ENCODE results near the gene MIPEP. TPM values are rescaled to one million over a fixed set of nuclear protein-coding genes. Genes with fewer than 3 reads are reported as not detected.

Gene MIPEP
- total RNA-seq, 2 experiments from 2014 or later, result 3.9 to 4.8 TPM

DNA sequence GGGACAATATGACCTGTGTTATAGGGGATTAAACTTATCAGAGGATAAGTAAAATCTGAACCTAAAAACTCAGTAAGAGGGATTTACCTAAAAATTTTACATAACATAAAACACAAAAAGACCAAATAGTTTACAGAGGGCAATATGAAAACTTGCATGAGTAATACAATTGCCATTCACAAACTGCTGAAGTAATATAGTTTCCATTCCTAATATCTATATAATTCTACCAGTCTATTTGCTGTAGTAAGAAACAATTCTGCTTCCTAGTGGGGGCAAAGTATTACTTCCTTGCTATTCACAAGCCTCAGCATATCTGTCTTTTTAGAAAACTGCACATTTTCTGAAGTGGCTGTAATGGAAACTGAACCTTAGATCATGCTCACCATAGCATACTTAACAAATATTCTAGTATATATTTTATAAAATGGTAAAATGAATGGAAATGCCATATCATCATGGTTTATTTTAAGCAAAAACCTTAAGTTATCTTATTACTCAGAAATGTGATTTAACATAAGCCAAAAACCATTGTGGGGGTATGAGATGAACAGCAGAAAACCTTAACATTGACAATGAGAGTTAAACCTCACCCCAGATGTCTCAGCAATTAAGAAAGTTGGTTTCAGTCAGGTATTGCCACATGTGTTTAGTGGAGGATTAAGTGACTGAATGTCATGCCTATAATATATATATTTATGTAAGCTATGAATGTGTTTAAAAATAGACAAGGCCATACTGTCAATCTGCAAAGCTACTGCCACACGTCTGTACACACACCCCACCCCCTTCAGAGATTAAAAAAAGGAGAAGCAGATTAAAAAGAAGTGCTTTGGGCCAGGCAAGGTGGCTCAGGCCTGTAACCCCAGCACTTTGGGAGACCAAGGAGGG, 136.8 kb downstream of the MIPEP start:
- ChIA-PET CTCF (no interaction called here), POLR2A (no interaction called here)
- no peak overlapping the region for H3K27ac ChIP-seq (ENCODE audit: low read depth in 1 of 2, low read length in 2 of 2)

DNA sequence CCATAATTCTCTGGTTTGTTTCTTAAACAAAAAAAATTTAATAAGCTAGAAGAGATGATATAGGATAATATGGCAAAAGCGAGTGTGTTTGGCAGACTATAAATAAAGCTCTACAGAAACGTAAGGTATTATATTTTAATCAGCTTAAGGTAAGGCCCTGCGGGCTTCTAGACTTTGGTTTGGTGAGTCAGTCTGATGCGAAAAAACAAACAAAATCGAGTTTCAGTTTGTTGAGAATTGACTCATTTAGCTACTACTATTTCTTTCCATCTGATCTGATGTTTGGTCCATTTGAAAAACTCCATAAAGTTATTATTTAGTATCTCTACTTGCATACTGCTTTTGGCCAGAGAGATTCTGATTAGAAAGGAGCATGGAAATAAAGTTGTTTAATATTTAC, 138.0 kb downstream of the MIPEP start:
- ChIA-PET CTCF (interaction anchor here (0.6 kb wide), 1 partner anchor 238 kb away, joined by 3 read pairs; no protein-coding TSS in a partner anchor), POLR2A (no interaction called here)
- no peak for DNase-seq
- Histone ChIP-seq H3K4me1 (ENCODE audit: insufficient read depth, low read length) (peaks cover 7% of the 10 kb centered on the region), H3K4me3 (ENCODE audit: low read length) (no peak overlapping the region), H3K36me3 (ENCODE audit: insufficient read depth, low read length) (no peaks in the 10 kb centered on the region), H3K27ac (ENCODE audit: low read depth in 1 of 2, low read length in 2 of 2) (no peak overlapping the region), H3K27me3 (ENCODE audit: control insufficient read depth in 1 of 2, insufficient read depth in 2 of 2, low read length in 2 of 2) (no peaks in the 10 kb centered on the region), H3K9me3 (ENCODE audit: control insufficient read depth in 1 of 2, insufficient read depth in 1 of 2, low read length in 2 of 2) (no peaks in the 10 kb centered on the region)
- Mint-ChIP-seq H3K4me3 (no peak overlapping the region), H3K9me3 (no peaks in the 10 kb centered on the region), H3K27me3 (no peaks in the 10 kb centered on the region), H3K4me1 (ENCODE audit: low read depth) (peaks cover 36% of the 10 kb centered on the region), H3K27ac (peak overlapping the region; percentile 0), H3K36me3 (ENCODE audit: low read depth) (peaks cover 7% of the 10 kb centered on the region)
- ATAC-seq (ENCODE audit: poor library complexity), result no peak
- intact Hi-C loops (cut with DNase I, micrococcal nuclease), result no loop called here
- TF ChIP-seq, protein P1, sequence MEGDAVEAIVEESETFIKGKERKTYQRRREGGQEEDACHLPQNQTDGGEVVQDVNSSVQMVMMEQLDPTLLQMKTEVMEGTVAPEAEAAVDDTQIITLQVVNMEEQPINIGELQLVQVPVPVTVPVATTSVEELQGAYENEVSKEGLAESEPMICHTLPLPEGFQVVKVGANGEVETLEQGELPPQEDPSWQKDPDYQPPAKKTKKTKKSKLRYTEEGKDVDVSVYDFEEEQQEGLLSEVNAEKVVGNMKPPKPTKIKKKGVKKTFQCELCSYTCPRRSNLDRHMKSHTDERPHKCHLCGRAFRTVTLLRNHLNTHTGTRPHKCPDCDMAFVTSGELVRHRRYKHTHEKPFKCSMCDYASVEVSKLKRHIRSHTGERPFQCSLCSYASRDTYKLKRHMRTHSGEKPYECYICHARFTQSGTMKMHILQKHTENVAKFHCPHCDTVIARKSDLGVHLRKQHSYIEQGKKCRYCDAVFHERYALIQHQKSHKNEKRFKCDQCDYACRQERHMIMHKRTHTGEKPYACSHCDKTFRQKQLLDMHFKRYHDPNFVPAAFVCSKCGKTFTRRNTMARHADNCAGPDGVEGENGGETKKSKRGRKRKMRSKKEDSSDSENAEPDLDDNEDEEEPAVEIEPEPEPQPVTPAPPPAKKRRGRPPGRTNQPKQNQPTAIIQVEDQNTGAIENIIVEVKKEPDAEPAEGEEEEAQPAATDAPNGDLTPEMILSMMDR (IDR thresholded peaks at IDR 0.05), result no peak

More for the DNA sequence above, 136.8 kb downstream of the MIPEP start:
- Histone ChIP-seq H3K4me1 (ENCODE audit: insufficient read depth, low read length) (peaks cover 7% of the 10 kb centered on the region), H3K9me3 (ENCODE audit: control insufficient read depth in 1 of 2, insufficient read depth in 1 of 2, low read length in 2 of 2) (no peaks in the 10 kb centered on the region), H3K4me3 (ENCODE audit: low read length) (no peak overlapping the region), H3K36me3 (ENCODE audit: insufficient read depth, low read length) (no peaks in the 10 kb centered on the region), H3K27me3 (ENCODE audit: control insufficient read depth in 1 of 2, insufficient read depth in 2 of 2, low read length in 2 of 2) (no peaks in the 10 kb centered on the region)
- TF ChIP-seq, protein P1 (IDR thresholded peaks at IDR 0.05), result no peak
- intact Hi-C loops (cut with DNase I, micrococcal nuclease), result no loop called here
- no peaks in the 10 kb centered on the region for H3K27me3 Mint-ChIP-seq
- peaks cover 7% of the 10 kb centered on the region for H3K36me3 Mint-ChIP-seq (ENCODE audit: low read depth)
- peaks cover 30% of the 10 kb centered on the region for H3K4me1 Mint-ChIP-seq (ENCODE audit: low read depth)
- no peaks in the 10 kb centered on the region for H3K9me3 Mint-ChIP-seq
- no peak overlapping the region for H3K4me3 Mint-ChIP-seq
- H3K27ac Mint-ChIP-seq, result no peak overlapping the region
- ATAC-seq (ENCODE audit: poor library complexity), result no peak
- DNase-seq, result no peak

GRCh38 chr13:23750383-23751121, 138.6 kb downstream of the MIPEP start:
- Mint-ChIP-seq H3K9me3 (no peaks in the 10 kb centered on the region), H3K36me3 (ENCODE audit: low read depth) (peaks cover 7% of the 10 kb centered on the region), H3K27me3 (no peaks in the 10 kb centered on the region), H3K4me1 (ENCODE audit: low read depth) (peaks cover 36% of the 10 kb centered on the region), H3K27ac (peak overlapping the region; percentile 0), H3K4me3 (no peak overlapping the region)
- Histone ChIP-seq H3K27me3 (ENCODE audit: control insufficient read depth in 1 of 2, insufficient read depth in 2 of 2, low read length in 2 of 2) (no peaks in the 10 kb centered on the region), H3K4me3 (ENCODE audit: low read length) (no peak overlapping the region), H3K36me3 (ENCODE audit: insufficient read depth, low read length) (no peaks in the 10 kb centered on the region), H3K4me1 (ENCODE audit: insufficient read depth, low read length) (peaks cover 7% of the 10 kb centered on the region), H3K27ac (ENCODE audit: low read depth in 1 of 2, low read length in 2 of 2) (no peak overlapping the region), H3K9me3 (ENCODE audit: control insufficient read depth in 1 of 2, insufficient read depth in 1 of 2, low read length in 2 of 2) (no peaks in the 10 kb centered on the region)
- POLR2A ChIA-PET, result no interaction called here
- DNase-seq, result no peak
- no peak for ATAC-seq (ENCODE audit: poor library complexity)
- CTCF ChIA-PET, result interaction anchor here (0.6 kb wide), 1 partner anchor 238 kb away, joined by 3 read pairs; no protein-coding TSS in a partner anchor
- TF ChIP-seq, protein P1 (IDR thresholded peaks at IDR 0.05), result no peak
- intact Hi-C loops (cut with DNase I, micrococcal nuclease), result no loop called here
